ENCODE measurements around the gene ANKRD63. TPM values are rescaled to one million over a fixed set of nuclear protein-coding genes. Genes with fewer than 3 reads are reported as not detected.

The ANKRD63 gene
- total and polyA plus RNA-seq, 2 of the 13 experiments (the other 11 are each of a cell fraction or from before 2014, with no cell fraction given), result not detected

DNA sequence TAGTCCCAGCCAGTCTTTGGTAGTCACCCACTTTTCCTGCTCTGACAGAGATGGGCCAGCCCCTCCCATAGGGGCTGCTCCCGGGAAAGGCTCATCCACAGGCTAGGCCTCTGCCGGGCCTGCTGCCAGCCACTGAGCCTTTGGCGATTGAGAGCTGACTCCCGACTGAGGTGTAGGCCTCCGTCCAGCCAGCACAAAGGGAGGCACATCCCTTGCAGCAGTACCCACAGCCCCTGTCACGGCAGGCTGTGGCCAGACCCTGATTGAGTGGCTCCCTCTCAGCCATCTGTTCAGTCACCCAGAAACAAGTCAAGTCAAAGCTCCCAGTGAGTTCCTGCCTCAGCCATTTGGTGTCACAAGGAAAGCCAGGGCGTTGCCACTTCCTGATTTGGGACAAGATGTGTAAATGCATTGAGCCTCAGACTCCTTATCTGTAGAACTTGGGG, 50.2 kb downstream of the ANKRD63 start:
- Histone ChIP-seq H3K9ac (ENCODE audit: insufficient read depth, low read depth, low read length) (no peak overlapping the region), H2AFZ (ENCODE audit: low read length) (no peak overlapping the region), H3K4me2 (ENCODE audit: low read depth, low read length) (no peak overlapping the region), H3K79me2 (ENCODE audit: insufficient read depth, low read length) (no peaks in the 10 kb centered on the region), H3K4me1 (ENCODE audit: insufficient read depth, low read length) (no peaks in the 10 kb centered on the region), H3K36me3 (replicated peaks in 1 of 2; ENCODE audit: control insufficient read depth in 1 of 2, insufficient read depth in 2 of 2, low read length in 2 of 2) (no peaks in the 10 kb centered on the region), H4K20me1 (ENCODE audit: insufficient read depth, low read length) (no peaks in the 10 kb centered on the region), H3K4me3 (replicated peaks in 1 of 3; ENCODE audit: insufficient read depth in 1 of 3, low read depth in 2 of 3, low read length in 3 of 3) (no peak overlapping the region), H3K27ac (ENCODE audit: extremely low read length, insufficient read depth, low read length) (no peak overlapping the region), H3K27me3 (ENCODE audit: control insufficient read depth in 1 of 2, insufficient read depth in 2 of 2, low read length in 2 of 2) (no peaks in the 10 kb centered on the region), H3K9me3 (ENCODE audit: low read length) (no peaks in the 10 kb centered on the region)
- intact Hi-C loops (cut with micrococcal nuclease; ENCODE audit: unreplicated experiment) (no loop called here), in situ Hi-C loops (cut with HindIII; ENCODE audit: extremely low pct_ligation_motif_present, low pct_unique_long_range_greater_than_20kb) (no loop called here)
- no peak for TF ChIP-seq ZBTB25 (CRISPR knock-in tag; IDR thresholded peaks at IDR 0.05)
- no peak for TF ChIP-seq RXRA (CRISPR knock-in tag; IDR thresholded peaks at IDR 0.05)
- no peak for TF ChIP-seq ONECUT2 (CRISPR knock-in tag; IDR thresholded peaks at IDR 0.05)
- no peak for TF ChIP-seq KDM3A (CRISPR knock-in tag; IDR thresholded peaks at IDR 0.05; ENCODE audit: low read depth)
- TF ChIP-seq MTF2 (CRISPR knock-in tag; IDR thresholded peaks at IDR 0.05; ENCODE audit: borderline replicate concordance), result no peak
- TF ChIP-seq, protein P1, sequence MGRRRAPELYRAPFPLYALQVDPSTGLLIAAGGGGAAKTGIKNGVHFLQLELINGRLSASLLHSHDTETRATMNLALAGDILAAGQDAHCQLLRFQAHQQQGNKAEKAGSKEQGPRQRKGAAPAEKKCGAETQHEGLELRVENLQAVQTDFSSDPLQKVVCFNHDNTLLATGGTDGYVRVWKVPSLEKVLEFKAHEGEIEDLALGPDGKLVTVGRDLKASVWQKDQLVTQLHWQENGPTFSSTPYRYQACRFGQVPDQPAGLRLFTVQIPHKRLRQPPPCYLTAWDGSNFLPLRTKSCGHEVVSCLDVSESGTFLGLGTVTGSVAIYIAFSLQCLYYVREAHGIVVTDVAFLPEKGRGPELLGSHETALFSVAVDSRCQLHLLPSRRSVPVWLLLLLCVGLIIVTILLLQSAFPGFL (CRISPR knock-in tag; IDR thresholded peaks at IDR 0.05), result no peak
- no peak for TF ChIP-seq KDM2A (CRISPR knock-in tag; IDR thresholded peaks at IDR 0.05; ENCODE audit: borderline replicate concordance, low read depth)
- no peak for TF ChIP-seq ZNF563 (CRISPR knock-in tag; IDR thresholded peaks at IDR 0.05)
- no peak for TF ChIP-seq HNRNPL (IDR thresholded peaks at IDR 0.05; ENCODE audit: low read depth, low read length)
- TF ChIP-seq TBP (CRISPR knock-in tag; IDR thresholded peaks at IDR 0.05), result no peak
- TF ChIP-seq TAF15 (IDR thresholded peaks at IDR 0.05; ENCODE audit: low read depth, low read length, poor library complexity, severe bottlenecking), result no peak
- no peak for TF ChIP-seq ZNF256 (CRISPR knock-in tag; conservative IDR thresholded peaks at IDR 0.05)
- TF ChIP-seq CBFB (CRISPR knock-in tag; IDR thresholded peaks at IDR 0.05), result no peak
- TF ChIP-seq ZNF776 (CRISPR knock-in tag; IDR thresholded peaks at IDR 0.05), result no peak
- DNase-seq (ENCODE audit: low spot score) (no peak), FAIRE-seq (no peak), ATAC-seq (peak; percentile 20; the same call in 1 of the 3 replicates)
- WGBS (ENCODE audit: low lambda C conversion rate), result 56% methylated on average over 2 of the region's 7 CpGs
- ChIA-PET POLR2A (no interaction called here), CTCF (ENCODE audit: low intra/inter-chr PET ratio, low total read pairs) (no interaction called here)
- BruUV-seq (replicated peaks), result no TSS peak

Other genes with a start within 250 kb of the ANKRD63 start
- 208 and 346 TPM in 2 replicates for gene SRP14, start 243.9 kb downstream of the ANKRD63 start, total RNA-seq (2016; rRNA removed; fragmentation: Illumina TruSeq; extraction: Trizol)
- gene SRP14, start 243.9 kb downstream of the ANKRD63 start, polyA plus RNA-seq (2011; rRNA removed), result 257 and 356 TPM in 2 replicates
- gene BMF, start 174.2 kb downstream of the ANKRD63 start, total RNA-seq (2016; rRNA removed; fragmentation: Illumina TruSeq; extraction: Trizol), result 5.4 and 8.7 TPM in 2 replicates
- gene BMF, start 174.2 kb downstream of the ANKRD63 start, polyA plus RNA-seq (2011; rRNA removed), result 15.9 and 32.7 TPM in 2 replicates
- gene BUB1B, start 122.0 kb downstream of the ANKRD63 start, total RNA-seq (2016; rRNA removed; fragmentation: Illumina TruSeq; extraction: Trizol), result 63.5 and 71.9 TPM in 2 replicates
- 16.0 and 26.2 TPM in 2 replicates for gene BUB1B, start 122.0 kb downstream of the ANKRD63 start, polyA plus RNA-seq (2011; rRNA removed)
- gene PAK6, start 44.0 kb downstream of the ANKRD63 start, total RNA-seq (2016; rRNA removed; fragmentation: Illumina TruSeq; extraction: Trizol), result 0.07 TPM in 1 of 2 replicates, not detected in the other
- gene PAK6, start 44.0 kb downstream of the ANKRD63 start, polyA plus RNA-seq (2011; rRNA removed), result 0.10 TPM in 1 of 2 replicates, not detected in the other
- gene PLCB2, start 24.9 kb upstream of the ANKRD63 start, total RNA-seq (2016; rRNA removed; fragmentation: Illumina TruSeq; extraction: Trizol), result not detected in 2 replicates
- gene PLCB2, start 24.9 kb upstream of the ANKRD63 start, polyA plus RNA-seq (2011; rRNA removed), result 0.11 TPM in 1 of 2 replicates, not detected in the other
- 6.5 and 8.1 TPM in 2 replicates for gene INAFM2, start 40.6 kb upstream of the ANKRD63 start, total RNA-seq (2016; rRNA removed; fragmentation: Illumina TruSeq; extraction: Trizol)
- 5.4 and 5.5 TPM in 2 replicates for gene INAFM2, start 40.6 kb upstream of the ANKRD63 start, polyA plus RNA-seq (2011; rRNA removed)
- gene CCDC9B, start 57.9 kb upstream of the ANKRD63 start, total RNA-seq (2016; rRNA removed; fragmentation: Illumina TruSeq; extraction: Trizol), result 1.0 and 1.6 TPM in 2 replicates
- gene CCDC9B, start 57.9 kb upstream of the ANKRD63 start, polyA plus RNA-seq (2011; rRNA removed), result 0.98 and 1.3 TPM in 2 replicates
- gene PHGR1, start 68.0 kb upstream of the ANKRD63 start, total RNA-seq (2016; rRNA removed; fragmentation: Illumina TruSeq; extraction: Trizol), result not detected in 2 replicates
- gene PHGR1, start 68.0 kb upstream of the ANKRD63 start, polyA plus RNA-seq (2011; rRNA removed), result not detected in 2 replicates
- gene DISP2, start 75.2 kb upstream of the ANKRD63 start, total RNA-seq (2016; rRNA removed; fragmentation: Illumina TruSeq; extraction: Trizol), result 0.09 and 0.15 TPM in 2 replicates
- gene DISP2, start 75.2 kb upstream of the ANKRD63 start, polyA plus RNA-seq (2011; rRNA removed), result 0.07 and 0.32 TPM in 2 replicates
- 62.3 and 82.1 TPM in 2 replicates for gene KNSTRN, start 99.7 kb upstream of the ANKRD63 start, total RNA-seq (2016; rRNA removed; fragmentation: Illumina TruSeq; extraction: Trizol)
- 12.9 and 20.3 TPM in 2 replicates for gene KNSTRN, start 99.7 kb upstream of the ANKRD63 start, polyA plus RNA-seq (2011; rRNA removed)
- 48.0 and 61.3 TPM in 2 replicates for gene IVD, start 122.7 kb upstream of the ANKRD63 start, total RNA-seq (2016; rRNA removed; fragmentation: Illumina TruSeq; extraction: Trizol)
- 53.9 and 56.6 TPM in 2 replicates for gene IVD, start 122.7 kb upstream of the ANKRD63 start, polyA plus RNA-seq (2011; rRNA removed)
- 8.1 and 8.7 TPM in 2 replicates for gene BAHD1, start 157.9 kb upstream of the ANKRD63 start, total RNA-seq (2016; rRNA removed; fragmentation: Illumina TruSeq; extraction: Trizol)
- 3.3 and 3.8 TPM in 2 replicates for gene BAHD1, start 157.9 kb upstream of the ANKRD63 start, polyA plus RNA-seq (2011; rRNA removed)
- 6.4 and 12.4 TPM in 2 replicates for gene CHST14, start 187.9 kb upstream of the ANKRD63 start, total RNA-seq (2016; rRNA removed; fragmentation: Illumina TruSeq; extraction: Trizol)
- gene CHST14, start 187.9 kb upstream of the ANKRD63 start, polyA plus RNA-seq (2011; rRNA removed), result 8.6 and 8.9 TPM in 2 replicates